HG03432 (cell line): ENCODE results near the gene TOR4A.
"Not testable (repeated sequence)": the region's sequence is repeated elsewhere in the genome, so short reads cannot be mapped to it uniquely, and the experiment has no call there.

Experiments used
- ATAC-seq: cut with Tn5 transposase; IDR thresholded peaks from one replicate; pipeline ENCODE4 v1.9.1; 2021; ENCODE audit warnings: mild to moderate bottlenecking, moderate library complexity; ENCODE audit not compliant: unreplicated experiment

The TOR4A gene

GRCh38 chr9:137315581-137316011, 38.1 kb downstream of the TOR4A start:
- no peak for ATAC-seq

GRCh38 chr9:137316012-137316981, 38.8 kb downstream of the TOR4A start:
- ATAC-seq = no peak

- no peak for ATAC-seq
Measured at GRCh38 chr9:137317021-137317717, 39.6 kb downstream of the TOR4A start.

GRCh38 chr9:137317718-137318511, 40.4 kb downstream of the TOR4A start:
- no peak for ATAC-seq

- ATAC-seq = no peak
Measured at GRCh38 chr9:137318602-137319001, 41.1 kb downstream of the TOR4A start.

GRCh38 chr9:137319011-137319738, 41.6 kb downstream of the TOR4A start:
- ATAC-seq = no peak

- ATAC-seq = no peak
Measured at GRCh38 chr9:137319739-137320551, 42.4 kb downstream of the TOR4A start.

- ATAC-seq = no peak
Measured at GRCh38 chr9:137320555-137321384, 43.2 kb downstream of the TOR4A start.

- no peak for ATAC-seq
Measured at GRCh38 chr9:137321726-137322361, 44.3 kb downstream of the TOR4A start.

- no peak for ATAC-seq
Measured at GRCh38 chr9:137323531-137324331, 46.2 kb downstream of the TOR4A start.

GRCh38 chr9:137325124-137325523, 47.6 kb downstream of the TOR4A start:
- no peak for ATAC-seq

- no peak for ATAC-seq
Measured at GRCh38 chr9:137325799-137326198, 48.3 kb downstream of the TOR4A start.

GRCh38 chr9:137326445-137327065, 49.0 kb downstream of the TOR4A start:
- ATAC-seq = no peak

GRCh38 chr9:137327641-137328550, 50.4 kb downstream of the TOR4A start:
- ATAC-seq = not testable (repeated sequence)

GRCh38 chr9:137329590-137329989, 52.1 kb downstream of the TOR4A start:
- not testable (repeated sequence) for ATAC-seq

GRCh38 chr9:137330689-137331088, 53.2 kb downstream of the TOR4A start:
- no peak for ATAC-seq
